Coronary artery (tissue), 2 donors: ENCODE data around the gene FBXL17.

Experiments
- DNase-seq: peaks from one replicate; pipeline ENCODE4 v3.0.0-alpha.2; 2017; ENCODE audit warnings: low spot score
- H3K27ac ChIP-seq, 2 donors: fragments of 200-600 bp; sonication (generic); one replicate each; pipeline ENCODE4 v1.5.1; 2016 to 2019
- H3K4me3 ChIP-seq: fragments of 200-600 bp; sonication (generic); 2 replicates; pipeline ENCODE4 v1.5.1; 2016; ENCODE audit warnings: mild to moderate bottlenecking, moderate library complexity
- TF ChIP-seq, protein P1 (sequence below): fragments of 200-600 bp; sonication (generic); IDR thresholded peaks from one replicate; pipeline ENCODE4 v1.5.1; 2019; ENCODE audit warnings: antibody characterized with exemption

The FBXL17 gene

DNA sequence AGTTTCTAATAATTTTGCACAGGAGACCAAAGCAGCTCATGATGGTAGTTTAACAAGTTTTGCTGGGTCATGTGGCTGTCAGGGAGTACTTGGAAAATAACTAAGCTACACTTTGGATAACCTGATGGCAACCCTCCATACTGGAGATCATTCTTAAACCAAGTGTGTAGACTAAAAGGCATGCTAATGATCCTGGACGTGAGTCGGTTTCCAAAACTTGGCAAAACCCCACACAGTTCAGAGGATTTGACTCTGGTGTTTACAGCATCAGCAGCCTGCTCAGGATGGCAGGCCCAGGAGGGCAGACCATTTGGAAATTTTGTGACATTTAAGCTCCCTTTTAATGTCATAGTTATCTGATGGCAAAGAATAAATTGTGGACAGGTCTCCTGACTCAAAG lies 514.6 kb downstream of the FBXL17 start:
- no peak for DNase-seq
- H3K4me3 ChIP-seq, result no peak overlapping the region
- TF ChIP-seq, protein P1, sequence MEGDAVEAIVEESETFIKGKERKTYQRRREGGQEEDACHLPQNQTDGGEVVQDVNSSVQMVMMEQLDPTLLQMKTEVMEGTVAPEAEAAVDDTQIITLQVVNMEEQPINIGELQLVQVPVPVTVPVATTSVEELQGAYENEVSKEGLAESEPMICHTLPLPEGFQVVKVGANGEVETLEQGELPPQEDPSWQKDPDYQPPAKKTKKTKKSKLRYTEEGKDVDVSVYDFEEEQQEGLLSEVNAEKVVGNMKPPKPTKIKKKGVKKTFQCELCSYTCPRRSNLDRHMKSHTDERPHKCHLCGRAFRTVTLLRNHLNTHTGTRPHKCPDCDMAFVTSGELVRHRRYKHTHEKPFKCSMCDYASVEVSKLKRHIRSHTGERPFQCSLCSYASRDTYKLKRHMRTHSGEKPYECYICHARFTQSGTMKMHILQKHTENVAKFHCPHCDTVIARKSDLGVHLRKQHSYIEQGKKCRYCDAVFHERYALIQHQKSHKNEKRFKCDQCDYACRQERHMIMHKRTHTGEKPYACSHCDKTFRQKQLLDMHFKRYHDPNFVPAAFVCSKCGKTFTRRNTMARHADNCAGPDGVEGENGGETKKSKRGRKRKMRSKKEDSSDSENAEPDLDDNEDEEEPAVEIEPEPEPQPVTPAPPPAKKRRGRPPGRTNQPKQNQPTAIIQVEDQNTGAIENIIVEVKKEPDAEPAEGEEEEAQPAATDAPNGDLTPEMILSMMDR, result no peak
- H3K27ac ChIP-seq, result no peak overlapping the region

DNA sequence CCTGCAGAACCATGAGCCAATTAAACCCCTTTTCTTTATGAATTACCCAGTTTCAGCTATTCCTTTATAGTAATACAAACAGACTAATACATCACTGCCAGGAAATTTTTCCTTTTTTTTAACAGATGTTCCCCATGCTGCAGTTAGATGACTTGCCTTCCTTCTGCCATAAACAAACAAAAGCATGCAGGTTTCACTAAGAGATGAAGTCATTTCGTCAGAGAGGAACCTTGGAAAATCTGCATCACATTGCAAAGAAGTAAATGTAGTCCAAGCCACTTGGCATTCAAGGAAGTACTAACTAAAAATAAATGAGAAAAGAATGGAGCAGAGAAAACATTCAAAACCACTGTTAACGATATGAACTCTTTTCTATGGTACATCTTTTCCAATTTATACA lies 517.1 kb downstream of the FBXL17 start:
- no peak overlapping the region for H3K27ac ChIP-seq
- no peak for DNase-seq

DNA sequence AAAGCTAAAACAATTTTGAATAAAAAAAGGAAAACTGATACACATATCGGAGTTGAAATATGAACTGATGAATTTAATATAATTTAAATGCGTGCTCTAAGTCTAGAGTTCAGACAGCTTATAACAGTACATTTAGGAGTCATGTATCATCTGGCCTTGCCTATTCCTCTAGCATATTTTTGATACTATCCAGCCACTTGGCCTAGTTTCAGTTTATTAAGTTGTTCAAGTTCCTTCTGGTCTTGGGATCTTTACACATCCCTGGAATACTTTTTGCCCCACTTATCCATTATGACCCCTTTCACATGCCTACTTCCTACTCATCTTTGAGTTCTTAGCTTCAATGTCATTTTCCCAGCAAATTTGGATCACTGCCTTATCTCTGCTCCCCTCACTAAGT lies 518.8 kb downstream of the FBXL17 start:
- TF ChIP-seq, protein P1, result no peak
- DNase-seq, result no peak
- H3K4me3 ChIP-seq, result no peak overlapping the region
- no peak overlapping the region for H3K27ac ChIP-seq

More for the DNA sequence above, 517.1 kb downstream of the FBXL17 start:
- H3K4me3 ChIP-seq, result no peak overlapping the region
- TF ChIP-seq, protein P1, result no peak

DNA sequence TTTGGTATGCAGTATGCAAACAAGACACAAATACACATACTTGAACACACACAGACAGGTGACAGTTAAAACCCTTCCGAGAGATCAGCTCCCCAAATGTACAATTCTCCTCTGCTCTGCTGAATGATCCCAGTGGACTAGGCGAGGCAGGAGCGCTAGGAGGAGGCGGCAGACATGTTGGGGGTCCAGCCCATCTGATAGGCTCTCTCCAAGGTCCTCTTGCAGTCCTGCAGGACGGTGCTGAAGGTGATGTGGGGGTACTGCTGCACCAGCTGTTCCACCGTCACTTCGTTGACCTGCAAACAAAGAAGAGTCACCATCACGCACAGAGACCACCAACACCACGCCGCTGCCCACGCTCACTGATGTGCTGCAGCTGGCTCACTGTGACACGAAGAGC lies 520.3 kb downstream of the FBXL17 start:
- no peak for DNase-seq
- TF ChIP-seq, protein P1, result no peak
- no peak overlapping the region for H3K27ac ChIP-seq
- no peak overlapping the region for H3K4me3 ChIP-seq

DNA sequence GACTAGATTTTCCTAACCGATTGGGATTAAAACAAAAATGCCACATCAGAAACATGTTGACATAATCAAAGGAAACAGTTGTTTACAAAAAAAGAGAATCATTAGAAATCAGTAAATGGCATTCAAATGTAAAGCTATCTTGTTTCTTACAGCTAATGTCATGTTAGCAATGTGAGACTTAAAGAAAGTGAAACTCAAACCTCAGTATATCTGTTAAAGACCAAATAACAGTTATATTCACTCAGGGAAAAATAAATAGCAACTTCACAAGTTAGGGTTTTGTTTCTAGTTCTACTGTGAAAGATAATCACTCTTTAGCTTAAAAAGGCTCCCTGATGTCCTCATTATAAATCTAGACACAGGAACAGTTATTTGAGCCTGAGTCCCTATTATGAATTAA lies 521.9 kb downstream of the FBXL17 start:
- TF ChIP-seq, protein P1, result no peak
- DNase-seq, result no peak
- no peak overlapping the region for H3K4me3 ChIP-seq
- no peak overlapping the region for H3K27ac ChIP-seq

DNA sequence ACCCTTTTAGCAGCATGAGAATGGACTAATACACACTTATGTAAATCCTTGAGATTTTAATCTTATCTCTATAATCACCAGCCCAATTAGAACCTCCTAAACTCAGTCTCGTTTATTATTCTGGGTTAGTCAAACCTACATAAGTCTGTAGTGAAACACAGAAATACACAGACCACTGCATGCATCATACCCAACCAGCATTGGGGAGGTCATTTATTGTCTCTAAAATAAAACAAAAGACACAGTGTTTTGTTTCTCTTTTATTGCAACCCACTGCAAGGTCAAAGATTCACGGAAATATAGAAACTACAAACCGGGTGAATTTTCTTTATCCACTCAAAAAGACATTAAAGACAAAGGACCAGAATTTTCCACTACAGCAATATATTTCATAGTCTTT lies 523.1 kb downstream of the FBXL17 start:
- TF ChIP-seq, protein P1, result no peak
- no peak overlapping the region for H3K27ac ChIP-seq
- DNase-seq, result no peak
- H3K4me3 ChIP-seq, result no peak overlapping the region

DNA sequence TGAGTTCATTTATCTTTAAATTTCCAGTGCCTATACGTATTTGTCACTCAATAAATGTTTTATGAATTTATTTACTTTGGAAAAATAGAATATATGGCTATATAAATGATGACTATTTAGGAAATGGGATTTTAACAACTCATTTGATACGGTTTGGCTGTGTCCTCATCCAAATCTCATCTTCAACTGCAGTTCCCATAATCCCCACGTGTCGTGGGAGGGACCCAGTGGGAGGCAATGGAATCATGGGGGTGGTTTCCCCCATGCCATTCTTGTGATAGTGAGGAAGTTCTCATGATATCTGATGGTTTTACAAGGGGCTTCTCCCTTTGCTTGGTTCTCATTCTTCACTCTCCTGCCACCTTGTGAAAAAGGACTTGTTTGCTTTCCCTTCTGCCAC lies 523.6 kb downstream of the FBXL17 start:
- no peak for DNase-seq
- Histone ChIP-seq H3K27ac (no peak overlapping the region), H3K4me3 (no peak overlapping the region)
- TF ChIP-seq, protein P1, result no peak
